Smooth muscle cell (in vitro differentiated cells): Measurements from ENCODE around the gene ATP13A4. TPM values are rescaled to one million over a fixed set of nuclear protein-coding genes. Genes with fewer than 3 reads are reported as not detected.

Source experiments
- DNase-seq: peaks from one replicate; lab custom pipeline; 2025; ENCODE audit not compliant: unreplicated experiment; lab: John Stamatoyannopoulos, UW
- H2AFZ ChIP-seq: fragments of 200-600 bp; sonication (generic); 2 replicates; pipeline ENCODE4 v1.6.0; 2016; ENCODE audit warnings: antibody characterized with exemption, low read depth, mild to moderate bottlenecking
- H3F3A ChIP-seq: fragments of 200-600 bp; sonication (generic); 2 replicates; pipeline ENCODE4 v1.6.0; 2017; ENCODE audit warnings: antibody characterized with exemption, low read depth
- H3K27ac ChIP-seq: fragments of 200-600 bp; sonication (generic); 2 replicates; pipeline ENCODE4 v1.5.1; 2016; ENCODE audit warnings: low read depth, mild to moderate bottlenecking
- H3K27me3 ChIP-seq: fragments of 200-600 bp; sonication (generic); 2 replicates; pipeline ENCODE4 v1.6.1; 2016; ENCODE audit warnings: low read depth, mild to moderate bottlenecking
- H3K36me3 ChIP-seq: fragments of 200-600 bp; sonication (generic); 2 replicates; pipeline ENCODE4 v1.5.1; 2016; ENCODE audit warnings: low read depth
- H3K4me1 ChIP-seq: fragments of 200-600 bp; sonication (generic); 2 replicates; pipeline ENCODE4 v1.5.1; 2016; ENCODE audit warnings: low read depth
- H3K4me2 ChIP-seq: fragments of 200-600 bp; sonication (generic); 2 replicates; pipeline ENCODE4 v1.6.0; 2016; ENCODE audit warnings: mild to moderate bottlenecking
- H3K4me3 ChIP-seq: fragments of 200-600 bp; sonication (generic); 2 replicates; pipeline ENCODE4 v1.5.1; 2016; ENCODE audit warnings: mild to moderate bottlenecking
- H3K79me2 ChIP-seq: fragments of 200-600 bp; sonication (generic); 2 replicates; pipeline ENCODE4 v1.6.0; 2016; ENCODE audit warnings: low read depth, mild to moderate bottlenecking
- H3K9ac ChIP-seq: fragments of 200-600 bp; sonication (generic); 2 replicates; pipeline ENCODE4 v1.6.0; 2016; ENCODE audit warnings: low read depth
- H3K9me3 ChIP-seq: fragments of 200-600 bp; sonication (generic); replicated peaks from 2 replicates; pipeline ENCODE4 v1.5.1; 2016; ENCODE audit warnings: low read depth
- H4K20me1 ChIP-seq: fragments of 200-600 bp; sonication (generic); 2 replicates; pipeline ENCODE4 v1.6.0; 2016; ENCODE audit warnings: low read depth
- WGBS: methylation state at CpG from one replicate; pipeline ENCODE4 v1.1.7; 2016; ENCODE audit warnings: low lambda C conversion rate; 5-methylcytosine and 5-hydroxymethylcytosine counted together
- polyA plus RNA-seq: library from polyadenylated mRNA; unstranded; fragments of >200 nt; fragmentation: Nextera tagmentation; extraction: Ambion mirVana; gene quantifications from 2 replicates; pipeline ENCODE4 v1.2.1, GENCODE V29; 2016
- total RNA-seq: library from RNA; depleted of rRNA; stranded (reverse); fragments of >200 nt; gene quantifications from 2 replicates; pipeline ENCODE4 v1.2.3, GENCODE V29; 2014
- TF ChIP-seq, protein P1 (sequence below): fragments of 200-600 bp; sonication (generic); IDR thresholded peaks from 2 replicates; pipeline ENCODE4 v1.5.1; 2017; ENCODE audit warnings: borderline replicate concordance, mild to moderate bottlenecking, antibody characterized with exemption; ENCODE audit not compliant: insufficient read depth, poor library complexity, severe bottlenecking

The ATP13A4 gene
- total and polyA plus RNA-seq, 2 experiments from 2014 or later = 0.27 to 0.50 TPM

DNA sequence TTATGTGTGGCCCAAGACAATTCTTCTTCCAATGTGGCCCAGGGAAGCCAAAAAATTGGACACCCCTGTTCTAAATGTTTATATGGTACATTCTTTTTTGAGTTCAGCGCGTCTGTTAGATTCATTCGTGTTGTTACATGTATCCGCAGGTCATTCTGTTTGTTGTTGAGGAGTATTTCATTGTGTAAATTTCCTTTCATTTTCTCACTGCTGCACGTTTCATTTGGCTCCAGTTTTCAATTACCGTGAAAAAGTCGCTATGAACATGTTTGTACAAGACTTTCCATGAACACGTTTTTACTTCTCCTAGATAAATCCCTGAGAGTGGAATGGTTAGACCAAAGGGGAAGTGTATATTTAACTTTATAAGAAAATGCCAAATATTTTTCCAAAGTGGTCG is 30.8 kb upstream of the ATP13A4 start:
- H3F3A ChIP-seq = no peaks in the 10 kb centered on the region
- H4K20me1 ChIP-seq = no peaks in the 10 kb centered on the region
- H3K27ac ChIP-seq = no peak overlapping the region
- no peak overlapping the region for H2AFZ ChIP-seq
- H3K9ac ChIP-seq = no peak overlapping the region
- no peak overlapping the region for H3K4me3 ChIP-seq
- DNase-seq = no peak
- no peaks in the 10 kb centered on the region for H3K36me3 ChIP-seq
- no peak overlapping the region for H3K4me2 ChIP-seq
- H3K4me1 ChIP-seq = no peaks in the 10 kb centered on the region
- H3K79me2 ChIP-seq = no peaks in the 10 kb centered on the region
- TF ChIP-seq, protein P1, sequence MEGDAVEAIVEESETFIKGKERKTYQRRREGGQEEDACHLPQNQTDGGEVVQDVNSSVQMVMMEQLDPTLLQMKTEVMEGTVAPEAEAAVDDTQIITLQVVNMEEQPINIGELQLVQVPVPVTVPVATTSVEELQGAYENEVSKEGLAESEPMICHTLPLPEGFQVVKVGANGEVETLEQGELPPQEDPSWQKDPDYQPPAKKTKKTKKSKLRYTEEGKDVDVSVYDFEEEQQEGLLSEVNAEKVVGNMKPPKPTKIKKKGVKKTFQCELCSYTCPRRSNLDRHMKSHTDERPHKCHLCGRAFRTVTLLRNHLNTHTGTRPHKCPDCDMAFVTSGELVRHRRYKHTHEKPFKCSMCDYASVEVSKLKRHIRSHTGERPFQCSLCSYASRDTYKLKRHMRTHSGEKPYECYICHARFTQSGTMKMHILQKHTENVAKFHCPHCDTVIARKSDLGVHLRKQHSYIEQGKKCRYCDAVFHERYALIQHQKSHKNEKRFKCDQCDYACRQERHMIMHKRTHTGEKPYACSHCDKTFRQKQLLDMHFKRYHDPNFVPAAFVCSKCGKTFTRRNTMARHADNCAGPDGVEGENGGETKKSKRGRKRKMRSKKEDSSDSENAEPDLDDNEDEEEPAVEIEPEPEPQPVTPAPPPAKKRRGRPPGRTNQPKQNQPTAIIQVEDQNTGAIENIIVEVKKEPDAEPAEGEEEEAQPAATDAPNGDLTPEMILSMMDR = no peak
- 91% methylated on average over 9 of the region's 9 CpGs for WGBS
- H3K9me3 ChIP-seq = no peaks in the 10 kb centered on the region
- H3K27me3 ChIP-seq = no peaks in the 10 kb centered on the region

DNA sequence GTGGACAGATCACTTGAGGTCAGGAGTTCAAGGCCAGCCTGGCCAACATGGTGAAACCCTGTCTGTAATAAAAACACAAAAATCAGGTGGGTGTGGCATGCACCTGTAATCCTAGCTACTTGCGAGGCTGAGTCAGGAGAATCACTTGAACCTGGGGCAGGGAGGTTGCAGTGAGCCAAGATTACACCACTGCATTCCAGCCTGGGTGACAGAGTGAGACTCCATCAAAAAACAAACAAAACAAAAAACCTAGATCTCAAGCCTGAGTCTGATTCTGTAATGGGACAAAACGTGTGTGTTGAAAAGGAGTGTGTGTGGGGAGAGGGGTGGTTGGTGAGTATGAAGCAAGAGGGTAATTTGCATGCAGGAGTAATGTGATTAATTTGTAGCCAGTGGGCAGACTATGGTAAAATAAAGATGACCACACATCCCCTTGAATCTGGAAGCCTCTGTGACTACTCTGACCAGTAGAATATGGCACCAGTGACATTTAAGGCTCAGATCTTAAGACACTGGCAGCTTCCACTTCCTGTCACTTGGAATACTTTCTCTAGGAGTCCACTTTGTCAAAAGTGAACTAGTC is 19.9 kb upstream of the ATP13A4 start:
- no peaks in the 10 kb centered on the region for H3K79me2 ChIP-seq
- no peak overlapping the region for H3K27ac ChIP-seq
- peak overlapping the region; percentile 18 for H2AFZ ChIP-seq
- H3K27me3 ChIP-seq = no peaks in the 10 kb centered on the region
- no peaks in the 10 kb centered on the region for H3K4me1 ChIP-seq
- H3F3A ChIP-seq = no peaks in the 10 kb centered on the region
- no peaks in the 10 kb centered on the region for H3K36me3 ChIP-seq
- H3K4me2 ChIP-seq = no peak overlapping the region
- H3K9ac ChIP-seq = no peak overlapping the region
- DNase-seq = no peak
- 73% methylated on average over 2 of the region's 2 CpGs for WGBS
- H3K9me3 ChIP-seq = no peaks in the 10 kb centered on the region
- no peak overlapping the region for H3K4me3 ChIP-seq
- TF ChIP-seq, protein P1 = no peak
- no peaks in the 10 kb centered on the region for H4K20me1 ChIP-seq

DNA sequence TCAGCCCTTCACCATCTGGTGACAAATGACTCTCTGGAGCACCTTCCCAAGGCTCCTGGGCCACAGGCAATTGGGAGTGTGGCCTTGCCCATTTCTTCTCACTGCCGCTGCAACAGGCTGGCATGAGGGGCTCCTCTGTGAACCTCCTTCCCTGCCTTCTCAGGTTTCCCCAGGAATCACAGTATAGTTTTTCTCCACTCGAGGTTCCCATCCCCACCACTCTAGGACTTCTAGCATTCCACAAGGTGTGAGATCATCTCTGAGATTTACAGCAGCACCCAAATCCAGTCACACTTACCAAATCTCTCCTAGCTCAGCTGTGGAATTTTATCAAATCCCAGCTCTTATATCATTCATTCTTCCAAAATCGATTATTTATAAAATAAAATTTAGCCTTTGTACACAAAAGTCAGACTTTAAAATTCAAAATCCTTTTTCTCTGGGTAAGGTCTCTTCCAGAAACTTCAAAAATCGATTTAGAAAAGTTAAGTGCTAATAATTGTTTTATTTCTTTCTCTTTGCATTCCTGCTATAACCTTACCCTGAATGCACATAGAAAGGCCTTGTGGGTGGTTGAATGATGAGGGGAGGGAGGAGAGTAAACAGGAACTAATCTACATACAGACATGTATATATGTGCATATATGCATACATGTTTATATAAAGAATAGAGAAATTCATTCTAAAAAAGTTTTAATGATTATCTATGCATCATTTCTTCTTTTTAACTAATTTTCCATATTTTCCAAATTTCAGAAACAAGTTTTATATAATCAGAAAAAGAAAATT is 18.9 kb upstream of the ATP13A4 start:
- H4K20me1 ChIP-seq = no peaks in the 10 kb centered on the region
- H3K79me2 ChIP-seq = no peaks in the 10 kb centered on the region
- H3K9ac ChIP-seq = no peak overlapping the region
- 68% methylated on average over 4 of the region's 4 CpGs for WGBS
- H3F3A ChIP-seq = no peaks in the 10 kb centered on the region
- H3K27me3 ChIP-seq = peaks cover under 1% of the 10 kb centered on the region
- no peak for DNase-seq
- no peak overlapping the region for H3K4me2 ChIP-seq
- H2AFZ ChIP-seq = no peak overlapping the region
- no peaks in the 10 kb centered on the region for H3K36me3 ChIP-seq
- no peak overlapping the region for H3K4me3 ChIP-seq
- TF ChIP-seq, protein P1 = no peak
- H3K4me1 ChIP-seq = no peaks in the 10 kb centered on the region
- no peak overlapping the region for H3K27ac ChIP-seq
- H3K9me3 ChIP-seq = no peaks in the 10 kb centered on the region
